Measurements from ENCODE around the gene NUDT19.

- TF ChIP-seq ZNF350 (tag by site-specific recombination; IDR thresholded peaks at IDR 0.05) (no peak), ZNF266 (tag by site-specific recombination; IDR thresholded peaks at IDR 0.05; ENCODE audit: low read depth) (no peak), GLIS2 (tag by site-specific recombination; IDR thresholded peaks at IDR 0.05) (no peak), ZEB2 (tag by site-specific recombination; IDR thresholded peaks at IDR 0.05) (no peak), REST (tag by site-specific recombination; IDR thresholded peaks at IDR 0.05) (no peak), ZNF518A (tag by site-specific recombination; conservative IDR thresholded peaks at IDR 0.05; ENCODE audit: low read depth) (no peak), ZBTB49 (tag by site-specific recombination; IDR thresholded peaks at IDR 0.05; ENCODE audit: low read depth) (no peak), ZNF114 (tag by site-specific recombination; IDR thresholded peaks at IDR 0.05) (no peak), ZNF274 (IDR thresholded peaks at IDR 0.05; ENCODE audit: low read length) (no peak), ZNF274 (tag by site-specific recombination; IDR thresholded peaks at IDR 0.05; ENCODE audit: borderline replicate concordance) (no peak), ZNF704 (tag by site-specific recombination; IDR thresholded peaks at IDR 0.05) (no peak)
- TF ChIP-seq, protein P1, sequence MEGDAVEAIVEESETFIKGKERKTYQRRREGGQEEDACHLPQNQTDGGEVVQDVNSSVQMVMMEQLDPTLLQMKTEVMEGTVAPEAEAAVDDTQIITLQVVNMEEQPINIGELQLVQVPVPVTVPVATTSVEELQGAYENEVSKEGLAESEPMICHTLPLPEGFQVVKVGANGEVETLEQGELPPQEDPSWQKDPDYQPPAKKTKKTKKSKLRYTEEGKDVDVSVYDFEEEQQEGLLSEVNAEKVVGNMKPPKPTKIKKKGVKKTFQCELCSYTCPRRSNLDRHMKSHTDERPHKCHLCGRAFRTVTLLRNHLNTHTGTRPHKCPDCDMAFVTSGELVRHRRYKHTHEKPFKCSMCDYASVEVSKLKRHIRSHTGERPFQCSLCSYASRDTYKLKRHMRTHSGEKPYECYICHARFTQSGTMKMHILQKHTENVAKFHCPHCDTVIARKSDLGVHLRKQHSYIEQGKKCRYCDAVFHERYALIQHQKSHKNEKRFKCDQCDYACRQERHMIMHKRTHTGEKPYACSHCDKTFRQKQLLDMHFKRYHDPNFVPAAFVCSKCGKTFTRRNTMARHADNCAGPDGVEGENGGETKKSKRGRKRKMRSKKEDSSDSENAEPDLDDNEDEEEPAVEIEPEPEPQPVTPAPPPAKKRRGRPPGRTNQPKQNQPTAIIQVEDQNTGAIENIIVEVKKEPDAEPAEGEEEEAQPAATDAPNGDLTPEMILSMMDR (tag by site-specific recombination; IDR thresholded peaks at IDR 0.05), result no peak
- TF ChIP-seq, protein P2, sequence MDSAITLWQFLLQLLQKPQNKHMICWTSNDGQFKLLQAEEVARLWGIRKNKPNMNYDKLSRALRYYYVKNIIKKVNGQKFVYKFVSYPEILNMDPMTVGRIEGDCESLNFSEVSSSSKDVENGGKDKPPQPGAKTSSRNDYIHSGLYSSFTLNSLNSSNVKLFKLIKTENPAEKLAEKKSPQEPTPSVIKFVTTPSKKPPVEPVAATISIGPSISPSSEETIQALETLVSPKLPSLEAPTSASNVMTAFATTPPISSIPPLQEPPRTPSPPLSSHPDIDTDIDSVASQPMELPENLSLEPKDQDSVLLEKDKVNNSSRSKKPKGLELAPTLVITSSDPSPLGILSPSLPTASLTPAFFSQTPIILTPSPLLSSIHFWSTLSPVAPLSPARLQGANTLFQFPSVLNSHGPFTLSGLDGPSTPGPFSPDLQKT (IDR thresholded peaks at IDR 0.05; ENCODE audit: borderline replicate concordance, low read depth, low read length), result no peak
Measured at GRCh38 chr19:32749361-32749760, 57.7 kb downstream of the NUDT19 start.

Measured in HEK293 (cell line).